ACC112 (cell line): ENCODE measurements around the gene SPSB1.

Experiments
- H2AFZ ChIP-seq: fragments of 200-600 bp; sonication (generic); one replicate; pipeline ENCODE4 v1.6.0; 2017; ENCODE audit warnings: antibody characterized with exemption, low read length; ENCODE audit not compliant: unreplicated experiment
- H3K27ac ChIP-seq: fragments of 200-600 bp; sonication (generic); 2 replicates; pipeline ENCODE4 v1.5.1; 2014; ENCODE audit warnings: low read depth, mild to moderate bottlenecking, antibody characterized with exemption, low read length, moderate library complexity
- H3K27me3 ChIP-seq: fragments of 200-600 bp; sonication (generic); 2 replicates; pipeline ENCODE4 v1.6.1; 2014; ENCODE audit warnings: mild to moderate bottlenecking, antibody characterized with exemption, low read length, moderate library complexity, mixed read lengths; ENCODE audit not compliant: insufficient read depth
- H3K36me3 ChIP-seq: fragments of 200-600 bp; sonication (generic); 2 replicates; pipeline ENCODE4 v1.6.1; 2016; ENCODE audit warnings: mild to moderate bottlenecking, antibody characterized with exemption, low read length, moderate library complexity, mixed read lengths; ENCODE audit not compliant: insufficient read depth
- H3K4me1 ChIP-seq: fragments of 200-600 bp; sonication (generic); one replicate; pipeline ENCODE4 v1.6.1; 2016; ENCODE audit warnings: low read length, mixed read lengths; ENCODE audit not compliant: insufficient read depth, unreplicated experiment, control insufficient read depth
- H3K4me3 ChIP-seq: fragments of 200-600 bp; sonication (generic); 2 replicates; pipeline ENCODE4 v1.5.1; 2014; ENCODE audit warnings: mild to moderate bottlenecking, low read depth, low read length
- H3K79me2 ChIP-seq: fragments of 200-600 bp; sonication (generic); one replicate; pipeline ENCODE4 v1.6.0; 2016; ENCODE audit warnings: low read length; ENCODE audit not compliant: control insufficient read depth, unreplicated experiment, insufficient read depth

The SPSB1 gene

GRCh38 chr1:9400425-9401079 lies 107.9 kb downstream of the SPSB1 start:
- Histone ChIP-seq H3K27ac (no peak overlapping the region), H3K27me3 (no peaks in the 10 kb centered on the region), H2AFZ (no peak overlapping the region), H3K4me3 (no peak overlapping the region), H3K79me2 (no peaks in the 10 kb centered on the region), H3K36me3 (no peaks in the 10 kb centered on the region), H3K4me1 (peaks cover 31% of the 10 kb centered on the region)

GRCh38 chr1:9401080-9401453 lies 108.4 kb downstream of the SPSB1 start:
- Histone ChIP-seq H3K79me2 (no peaks in the 10 kb centered on the region), H3K36me3 (no peaks in the 10 kb centered on the region), H3K4me3 (no peak overlapping the region), H3K27ac (no peak overlapping the region), H3K4me1 (peaks cover 31% of the 10 kb centered on the region), H3K27me3 (no peaks in the 10 kb centered on the region), H2AFZ (no peak overlapping the region)

- Histone ChIP-seq H3K36me3 (no peaks in the 10 kb centered on the region), H3K4me1 (peaks cover 31% of the 10 kb centered on the region), H3K27me3 (no peaks in the 10 kb centered on the region), H3K79me2 (no peaks in the 10 kb centered on the region), H3K27ac (peak overlapping the region; percentile 20; the same call in 1 of the 2 replicates), H3K4me3 (no peak overlapping the region), H2AFZ (no peak overlapping the region)
Measured at GRCh38 chr1:9402256-9402616, 109.5 kb downstream of the SPSB1 start.

- H3K4me3 ChIP-seq: no peak overlapping the region
- no peaks in the 10 kb centered on the region for H3K36me3 ChIP-seq
- H2AFZ ChIP-seq: no peak overlapping the region
- no peaks in the 10 kb centered on the region for H3K27me3 ChIP-seq
- no peaks in the 10 kb centered on the region for H3K79me2 ChIP-seq
- peaks cover 31% of the 10 kb centered on the region for H3K4me1 ChIP-seq
- no peak overlapping the region for H3K27ac ChIP-seq
Measured at GRCh38 chr1:9402717-9403225, 110.1 kb downstream of the SPSB1 start.

- Histone ChIP-seq H3K4me1 (peaks cover 31% of the 10 kb centered on the region), H2AFZ (no peak overlapping the region), H3K36me3 (no peaks in the 10 kb centered on the region), H3K79me2 (no peaks in the 10 kb centered on the region), H3K27me3 (no peaks in the 10 kb centered on the region), H3K4me3 (no peak overlapping the region), H3K27ac (no peak overlapping the region)
Measured at GRCh38 chr1:9404117-9404914, 111.6 kb downstream of the SPSB1 start.

GRCh38 chr1:9406111-9406510 lies 113.4 kb downstream of the SPSB1 start:
- Histone ChIP-seq H2AFZ (no peak overlapping the region), H3K4me1 (peaks cover 14% of the 10 kb centered on the region), H3K27me3 (no peaks in the 10 kb centered on the region), H3K79me2 (no peaks in the 10 kb centered on the region), H3K27ac (no peak overlapping the region), H3K36me3 (no peaks in the 10 kb centered on the region), H3K4me3 (no peak overlapping the region)

GRCh38 chr1:9410737-9411297 lies 118.1 kb downstream of the SPSB1 start:
- H3K79me2 ChIP-seq: no peaks in the 10 kb centered on the region
- H3K27ac ChIP-seq: no peak overlapping the region
- H3K27me3 ChIP-seq: no peaks in the 10 kb centered on the region
- H2AFZ ChIP-seq: no peak overlapping the region
- H3K4me3 ChIP-seq: no peak overlapping the region
- peaks cover 17% of the 10 kb centered on the region for H3K4me1 ChIP-seq
- no peaks in the 10 kb centered on the region for H3K36me3 ChIP-seq

- Histone ChIP-seq H3K27me3 (no peaks in the 10 kb centered on the region), H3K79me2 (no peaks in the 10 kb centered on the region), H3K27ac (peak overlapping the region; percentile 74), H3K4me3 (no peak overlapping the region), H2AFZ (peak overlapping the region; percentile 89), H3K36me3 (no peaks in the 10 kb centered on the region), H3K4me1 (peaks cover 17% of the 10 kb centered on the region)
Measured at GRCh38 chr1:9413071-9413876, 120.6 kb downstream of the SPSB1 start.

- Histone ChIP-seq H2AFZ (peak overlapping the region; percentile 89), H3K27me3 (no peaks in the 10 kb centered on the region), H3K27ac (peak overlapping the region; percentile 74), H3K4me3 (no peak overlapping the region), H3K79me2 (no peaks in the 10 kb centered on the region), H3K36me3 (no peaks in the 10 kb centered on the region), H3K4me1 (peaks cover 17% of the 10 kb centered on the region)
Measured at GRCh38 chr1:9413877-9414213, 121.2 kb downstream of the SPSB1 start.

- Histone ChIP-seq H3K27ac (no peak overlapping the region), H2AFZ (no peak overlapping the region), H3K27me3 (no peaks in the 10 kb centered on the region), H3K4me1 (peaks cover 17% of the 10 kb centered on the region), H3K79me2 (no peaks in the 10 kb centered on the region), H3K4me3 (no peak overlapping the region), H3K36me3 (no peaks in the 10 kb centered on the region)
Measured at GRCh38 chr1:9416506-9416905, 123.8 kb downstream of the SPSB1 start.
